ENCODE data around the gene PALMD. TPM values are rescaled to one million over a fixed set of nuclear protein-coding genes. Genes with fewer than 3 reads are reported as not detected.

The PALMD gene
- total RNA-seq, 2 experiments from 2014 or later: not detected

DNA sequence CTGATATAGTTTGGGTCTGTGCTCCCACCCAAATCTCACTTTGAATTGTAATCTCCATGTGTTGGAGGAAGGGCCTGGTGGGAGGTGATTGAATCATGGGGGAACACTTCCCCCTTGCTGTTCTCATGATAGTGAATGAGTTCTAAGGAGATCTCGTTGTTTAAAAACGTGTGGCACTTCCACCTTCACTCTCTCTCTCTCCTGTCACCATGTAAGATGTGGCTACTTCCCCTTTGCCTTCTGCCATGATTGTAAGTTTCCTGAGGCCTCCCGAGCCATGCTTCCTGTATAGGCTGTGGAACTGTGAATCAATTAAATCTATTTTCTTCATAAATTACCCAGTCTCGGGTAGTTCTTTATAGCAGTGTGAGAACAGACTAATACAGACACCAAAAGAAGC lies 80.1 kb downstream of the PALMD start:
- TF ChIP-seq, protein P1, sequence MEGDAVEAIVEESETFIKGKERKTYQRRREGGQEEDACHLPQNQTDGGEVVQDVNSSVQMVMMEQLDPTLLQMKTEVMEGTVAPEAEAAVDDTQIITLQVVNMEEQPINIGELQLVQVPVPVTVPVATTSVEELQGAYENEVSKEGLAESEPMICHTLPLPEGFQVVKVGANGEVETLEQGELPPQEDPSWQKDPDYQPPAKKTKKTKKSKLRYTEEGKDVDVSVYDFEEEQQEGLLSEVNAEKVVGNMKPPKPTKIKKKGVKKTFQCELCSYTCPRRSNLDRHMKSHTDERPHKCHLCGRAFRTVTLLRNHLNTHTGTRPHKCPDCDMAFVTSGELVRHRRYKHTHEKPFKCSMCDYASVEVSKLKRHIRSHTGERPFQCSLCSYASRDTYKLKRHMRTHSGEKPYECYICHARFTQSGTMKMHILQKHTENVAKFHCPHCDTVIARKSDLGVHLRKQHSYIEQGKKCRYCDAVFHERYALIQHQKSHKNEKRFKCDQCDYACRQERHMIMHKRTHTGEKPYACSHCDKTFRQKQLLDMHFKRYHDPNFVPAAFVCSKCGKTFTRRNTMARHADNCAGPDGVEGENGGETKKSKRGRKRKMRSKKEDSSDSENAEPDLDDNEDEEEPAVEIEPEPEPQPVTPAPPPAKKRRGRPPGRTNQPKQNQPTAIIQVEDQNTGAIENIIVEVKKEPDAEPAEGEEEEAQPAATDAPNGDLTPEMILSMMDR (IDR thresholded peaks at IDR 0.05): no peak
- H3K4me3 Mint-ChIP-seq: no peak overlapping the region
- H3K4me1 Mint-ChIP-seq (ENCODE audit: low read depth): no peaks in the 10 kb centered on the region
- DNase-seq (no peak), ATAC-seq (no peak)
- H3K9me3 Mint-ChIP-seq: no peaks in the 10 kb centered on the region
- ChIA-PET CTCF (interaction anchor here (0.9 to 1.2 kb wide), 3 partner anchors 14 to 41 kb away, joined by 3 to 4 read pairs (median 3); no protein-coding TSS in a partner anchor), POLR2A (no interaction called here)
- intact Hi-C loops (cut with micrococcal nuclease): no loop called here
- H3K36me3 Mint-ChIP-seq (ENCODE audit: low read depth): no peaks in the 10 kb centered on the region
- no peak overlapping the region for H3K27ac Mint-ChIP-seq
- no peaks in the 10 kb centered on the region for H3K27me3 Mint-ChIP-seq

DNA sequence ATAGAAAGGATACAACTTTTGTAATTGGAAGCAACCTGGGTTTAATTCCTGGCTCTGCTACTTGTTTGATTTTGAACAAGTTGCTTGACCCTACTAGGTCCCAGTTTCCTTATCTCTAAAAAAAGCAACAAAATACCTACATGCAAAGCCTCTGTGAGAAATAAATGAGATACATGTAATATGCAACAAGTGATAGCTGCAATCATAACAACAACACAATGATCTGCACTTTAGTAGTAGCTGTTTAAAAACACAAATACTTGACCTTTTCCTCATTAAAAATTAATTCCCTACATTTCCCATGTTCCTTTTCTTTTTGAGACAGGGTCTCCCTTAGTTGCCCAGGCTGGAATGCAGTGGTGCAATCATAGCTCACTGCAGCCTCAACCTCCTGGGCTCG lies 80.5 kb downstream of the PALMD start:
- Mint-ChIP-seq H3K36me3 (ENCODE audit: low read depth) (no peaks in the 10 kb centered on the region), H3K27me3 (no peaks in the 10 kb centered on the region), H3K9me3 (no peaks in the 10 kb centered on the region), H3K4me1 (ENCODE audit: low read depth) (no peaks in the 10 kb centered on the region), H3K4me3 (no peak overlapping the region), H3K27ac (no peak overlapping the region)
- TF ChIP-seq, protein P1 (IDR thresholded peaks at IDR 0.05): no peak
- POLR2A ChIA-PET: no interaction called here
- CTCF ChIA-PET: interaction anchor here (0.6 to 1.2 kb wide), 4 partner anchors 14 to 41 kb away, joined by 3 to 4 read pairs (median 3); no protein-coding TSS in a partner anchor
- no peak for DNase-seq
- ATAC-seq: no peak
- intact Hi-C loops (cut with micrococcal nuclease): no loop called here

DNA sequence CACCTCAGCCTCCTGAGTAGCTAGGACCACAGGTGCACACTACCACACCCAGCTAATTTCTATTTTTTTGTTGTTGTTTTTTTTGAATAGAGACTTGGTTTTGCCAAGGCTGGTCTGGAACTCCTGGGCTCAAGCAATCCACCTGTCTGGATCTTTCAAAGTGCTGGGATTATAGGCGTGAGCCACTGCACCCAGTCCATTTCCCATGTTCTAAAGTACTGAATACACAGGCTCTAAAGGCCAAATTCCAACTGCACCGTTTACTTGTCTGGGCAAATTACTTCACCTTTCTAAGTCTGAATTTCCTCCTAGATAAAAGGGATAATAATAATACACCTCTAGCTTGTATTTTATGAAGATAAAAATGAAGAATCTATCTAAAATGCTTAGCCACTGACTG lies 80.9 kb downstream of the PALMD start:
- TF ChIP-seq, protein P1 (IDR thresholded peaks at IDR 0.05): no peak
- Mint-ChIP-seq H3K4me3 (no peak overlapping the region), H3K9me3 (no peaks in the 10 kb centered on the region), H3K27me3 (no peaks in the 10 kb centered on the region), H3K27ac (no peak overlapping the region), H3K4me1 (ENCODE audit: low read depth) (no peaks in the 10 kb centered on the region), H3K36me3 (ENCODE audit: low read depth) (no peaks in the 10 kb centered on the region)
- intact Hi-C loops (cut with micrococcal nuclease): no loop called here
- ChIA-PET POLR2A (no interaction called here), CTCF (interaction anchor here (0.6 to 1.2 kb wide), 4 partner anchors 14 to 41 kb away, joined by 3 to 4 read pairs (median 3); no protein-coding TSS in a partner anchor)
- no peak for DNase-seq
- ATAC-seq: no peak

GRCh38 chr1:99727575-99728185 lies 81.8 kb downstream of the PALMD start:
- no peaks in the 10 kb centered on the region for H3K9me3 Mint-ChIP-seq
- ATAC-seq (no peak), DNase-seq (no peak)
- TF ChIP-seq, protein P1 (IDR thresholded peaks at IDR 0.05): no peak
- H3K4me3 Mint-ChIP-seq: no peak overlapping the region
- no peaks in the 10 kb centered on the region for H3K36me3 Mint-ChIP-seq (ENCODE audit: low read depth)
- H3K4me1 Mint-ChIP-seq (ENCODE audit: low read depth): no peaks in the 10 kb centered on the region
- no peaks in the 10 kb centered on the region for H3K27me3 Mint-ChIP-seq
- intact Hi-C loops (cut with micrococcal nuclease): no loop called here
- no peak overlapping the region for H3K27ac Mint-ChIP-seq
- ChIA-PET POLR2A (interaction anchor here (0.6 kb wide), 1 partner anchor 12 kb away, joined by 3 read pairs; no protein-coding TSS in a partner anchor), CTCF (interaction anchor here (0.8 to 1.8 kb wide), 2 partner anchors 11 to 14 kb away, joined by 4 to 9 read pairs; no protein-coding TSS in a partner anchor)

GRCh38 chr1:99728494-99729235 lies 82.8 kb downstream of the PALMD start:
- no peaks in the 10 kb centered on the region for H3K4me1 Mint-ChIP-seq (ENCODE audit: low read depth)
- POLR2A ChIA-PET: interaction anchor here (0.6 kb wide), 1 partner anchor 11 kb away, joined by 3 read pairs; no protein-coding TSS in a partner anchor
- CTCF ChIA-PET: interaction anchor here (0.8 to 1.8 kb wide), 6 partner anchors 10 to 48 kb away, joined by 3 to 9 read pairs (median 3); partner anchors contain the start of gene FRRS1
- ATAC-seq (peak; percentile 39), DNase-seq (no peak)
- H3K27me3 Mint-ChIP-seq: no peaks in the 10 kb centered on the region
- intact Hi-C loops (cut with micrococcal nuclease): no loop called here
- no peak overlapping the region for H3K27ac Mint-ChIP-seq
- TF ChIP-seq, protein P1 (IDR thresholded peaks at IDR 0.05): peak; percentile 53
- no peak overlapping the region for H3K4me3 Mint-ChIP-seq
- H3K9me3 Mint-ChIP-seq: no peaks in the 10 kb centered on the region
- H3K36me3 Mint-ChIP-seq (ENCODE audit: low read depth): no peaks in the 10 kb centered on the region
